ENCODE measurements around the gene RNF208.

DNA sequence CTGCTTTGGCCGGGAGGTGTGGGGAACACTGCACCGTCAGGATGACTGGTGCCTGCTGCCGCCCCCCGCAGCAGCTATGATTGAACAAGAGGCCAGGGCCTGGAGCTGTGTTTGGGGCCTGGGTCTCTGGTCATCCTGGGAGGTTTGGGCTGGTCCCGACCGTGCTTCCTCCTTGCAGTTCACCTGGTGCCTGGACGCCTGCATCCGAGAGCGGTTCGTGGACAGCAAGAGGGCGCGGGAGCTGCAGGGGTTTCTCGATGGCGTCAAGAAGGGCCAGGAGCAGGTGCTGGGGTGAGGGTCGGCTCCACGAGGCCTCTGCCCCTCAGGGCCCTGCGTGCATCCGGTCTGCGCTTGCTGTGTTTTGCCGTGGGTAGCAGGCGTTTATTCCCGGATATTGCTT lies 42.0 kb upstream of the RNF208 start:
- TF ChIP-seq, protein P1, sequence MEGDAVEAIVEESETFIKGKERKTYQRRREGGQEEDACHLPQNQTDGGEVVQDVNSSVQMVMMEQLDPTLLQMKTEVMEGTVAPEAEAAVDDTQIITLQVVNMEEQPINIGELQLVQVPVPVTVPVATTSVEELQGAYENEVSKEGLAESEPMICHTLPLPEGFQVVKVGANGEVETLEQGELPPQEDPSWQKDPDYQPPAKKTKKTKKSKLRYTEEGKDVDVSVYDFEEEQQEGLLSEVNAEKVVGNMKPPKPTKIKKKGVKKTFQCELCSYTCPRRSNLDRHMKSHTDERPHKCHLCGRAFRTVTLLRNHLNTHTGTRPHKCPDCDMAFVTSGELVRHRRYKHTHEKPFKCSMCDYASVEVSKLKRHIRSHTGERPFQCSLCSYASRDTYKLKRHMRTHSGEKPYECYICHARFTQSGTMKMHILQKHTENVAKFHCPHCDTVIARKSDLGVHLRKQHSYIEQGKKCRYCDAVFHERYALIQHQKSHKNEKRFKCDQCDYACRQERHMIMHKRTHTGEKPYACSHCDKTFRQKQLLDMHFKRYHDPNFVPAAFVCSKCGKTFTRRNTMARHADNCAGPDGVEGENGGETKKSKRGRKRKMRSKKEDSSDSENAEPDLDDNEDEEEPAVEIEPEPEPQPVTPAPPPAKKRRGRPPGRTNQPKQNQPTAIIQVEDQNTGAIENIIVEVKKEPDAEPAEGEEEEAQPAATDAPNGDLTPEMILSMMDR (conservative IDR thresholded peaks at IDR 0.05; ENCODE audit: low read depth in 2 of 2) = no peak
- TF ChIP-seq POLR2AphosphoS5 (IDR thresholded peaks at IDR 0.05; ENCODE audit: low read depth) (no peak), CREB1 (CRISPR knock-in tag; IDR thresholded peaks at IDR 0.05; ENCODE audit: low read depth) (no peak), JUNB (IDR thresholded peaks at IDR 0.05; ENCODE audit: unreplicated experiment) (no peak), EZH2 (IDR thresholded peaks at IDR 0.05; ENCODE audit: low read depth, unreplicated experiment) (no peak), EZH2phosphoT487 (IDR thresholded peaks at IDR 0.05; ENCODE audit: unreplicated experiment) (no peak), REST (IDR thresholded peaks at IDR 0.05; ENCODE audit: unreplicated experiment) (no peak), NANOG (IDR thresholded peaks at IDR 0.05; ENCODE audit: borderline replicate concordance) (no peak)

All from GM23338 (cell line).